H1 (cell line): ENCODE measurements around the gene ZDHHC24.

Source experiments
- BACH1 ChIP-seq: IDR thresholded peaks from 2 replicates; pipeline ENCODE4 v1.6.1; 2012; ENCODE audit warnings: low read length, improper control_type of control experiment
- CHD2 ChIP-seq: IDR thresholded peaks from 2 replicates; pipeline ENCODE4 v1.6.1; 2012; ENCODE audit warnings: low read length, improper control_type of control experiment
- CTCF ChIP-seq, 3 experiments: IDR thresholded peaks; 1 replicate in 2 of 3; 2 replicates in 1 of 3; pipeline versions ENCODE4 v1.5.1 to v1.6.1; 2011; ENCODE audit warnings: low read length in 3 of 3, mild to moderate bottlenecking in 3 of 3, inconsistent platforms in 2 of 3, low read depth in 1 of 3, moderate library complexity in 1 of 3; ENCODE audit not compliant: insufficient read depth in 1 of 3; ENCODE audit errors: control extremely low read depth in 1 of 3
- EP300 ChIP-seq, 2 experiments: IDR thresholded peaks; 1 replicate in 1 of 2; 2 replicates in 1 of 2; pipeline ENCODE4 v1.6.1; 2011 to 2012; ENCODE audit warnings: low read depth in 2 of 2, low read length in 2 of 2, mild to moderate bottlenecking in 2 of 2, borderline replicate concordance in 1 of 2, inconsistent platforms in 1 of 2, moderate library complexity in 1 of 2
- FOSL1 ChIP-seq: IDR thresholded peaks from 2 replicates; pipeline ENCODE4 v1.6.1; 2011; ENCODE audit warnings: mild to moderate bottlenecking, low read depth, low read length, moderate library complexity; ENCODE audit not compliant: insufficient read depth
- RNF2 ChIP-seq: fragments of 200-900, 300-1000 bp; sonication (generic); IDR thresholded peaks from 2 replicates; pipeline ENCODE4 v1.7.1; 2016; ENCODE audit warnings: borderline replicate concordance, low read depth, mild to moderate bottlenecking, antibody characterized with exemption, low read length; ENCODE audit not compliant: poor library complexity, severe bottlenecking; ENCODE audit errors: missing control alignments
- SRF ChIP-seq: IDR thresholded peaks from 2 replicates; pipeline ENCODE4 v1.6.1; 2011; ENCODE audit warnings: mild to moderate bottlenecking, low read depth, low read length, moderate library complexity
- SUZ12 ChIP-seq: fragments of 200-600 bp; sonication (generic); IDR thresholded peaks from 2 replicates; pipeline ENCODE4 v1.6.1; 2012; ENCODE audit warnings: mild to moderate bottlenecking, inconsistent platforms, low read length, moderate library complexity, mixed read lengths
- ZNF274 ChIP-seq: IDR thresholded peaks from 2 replicates; pipeline ENCODE4 v1.7.0; 2012; ENCODE audit warnings: low read length, borderline replicate concordance; ENCODE audit errors: extremely low read depth

DNA sequence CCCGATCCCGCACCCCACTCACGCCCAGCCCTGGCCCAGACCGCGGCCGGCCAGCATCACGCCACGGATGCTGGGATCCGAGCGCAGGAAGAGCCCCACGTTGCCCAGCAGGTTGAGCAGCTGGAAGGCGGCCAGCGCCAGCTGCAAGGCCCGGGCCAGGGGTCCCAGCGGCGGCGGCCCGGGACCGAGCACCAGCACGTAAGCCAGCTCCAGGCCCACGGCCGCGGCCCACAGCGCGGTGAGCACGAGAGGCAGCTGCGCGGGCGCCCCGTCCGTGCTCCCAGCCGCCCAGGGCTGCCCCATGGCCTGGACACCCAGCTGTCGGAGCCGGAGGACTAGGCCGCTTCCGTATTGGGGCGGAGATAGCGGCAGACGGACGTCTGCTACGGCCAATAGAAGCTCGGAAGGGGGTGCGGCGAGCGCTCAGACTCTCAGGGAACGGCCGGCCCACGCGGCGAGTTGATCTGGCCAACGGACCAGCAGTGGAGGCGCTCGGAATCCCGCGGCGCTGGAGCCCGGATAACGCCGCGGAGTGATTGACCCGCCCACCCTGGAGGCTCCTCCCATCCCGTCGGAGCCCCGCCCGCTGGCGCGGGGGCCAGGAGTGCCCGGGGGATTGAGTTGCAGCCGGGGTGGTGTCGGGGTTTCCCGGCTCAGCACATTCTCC lies at the start of gene ZDHHC24:
- TF ChIP-seq SUZ12: no peak
- no peak for TF ChIP-seq SRF
- TF ChIP-seq CTCF (IDR thresholded peaks at IDR 0.05; ENCODE audit: control extremely low read depth in 1 of 3, insufficient read depth in 1 of 3, low read depth in 1 of 3, low read length in 3 of 3): no peak
- no peak for TF ChIP-seq ZNF274
- no peak for TF ChIP-seq EP300 (IDR thresholded peaks at IDR 0.05; ENCODE audit: borderline replicate concordance in 1 of 2, low read depth in 2 of 2, low read length in 2 of 2)
- TF ChIP-seq CHD2: peak; percentile 71
- TF ChIP-seq BACH1: peak; percentile 88
- no peak for TF ChIP-seq RNF2
- no peak for TF ChIP-seq FOSL1
